NCI-H2227 (cell line): ENCODE results near the gene CRACR2A.

Experiments
- DNase-seq: peaks from one replicate; lab custom pipeline; 2025; ENCODE audit not compliant: unreplicated experiment; lab: John Stamatoyannopoulos, UW

CRACR2A gene

GRCh38 chr12:3622822-3623690 is 129.9 kb downstream of the CRACR2A start:
- DNase-seq, result no peak

- DNase-seq, result peak; percentile 69
Observed at GRCh38 chr12:3622021-3622821, 130.7 kb downstream of the CRACR2A start.

GRCh38 chr12:3620856-3621255 is 132.1 kb downstream of the CRACR2A start:
- DNase-seq, result no peak

GRCh38 chr12:3617565-3617964 is 135.3 kb downstream of the CRACR2A start:
- no peak for DNase-seq

- DNase-seq, result no peak
Observed at GRCh38 chr12:3615862-3616261, 137.0 kb downstream of the CRACR2A start.

- DNase-seq, result peak; percentile 13
Observed at GRCh38 chr12:3614806-3615466, 138.0 kb downstream of the CRACR2A start.

- no peak for DNase-seq
Observed at GRCh38 chr12:3613641-3614395, 139.1 kb downstream of the CRACR2A start.

GRCh38 chr12:3611860-3612703 is 140.8 kb downstream of the CRACR2A start:
- DNase-seq, result no peak

GRCh38 chr12:3607821-3608220 is 145.1 kb downstream of the CRACR2A start:
- DNase-seq, result no peak

GRCh38 chr12:3607039-3607720 is 145.7 kb downstream of the CRACR2A start:
- DNase-seq, result peak; percentile 70

GRCh38 chr12:3606128-3606527 is 146.8 kb downstream of the CRACR2A start:
- DNase-seq, result no peak

GRCh38 chr12:3605692-3606091 is 147.2 kb downstream of the CRACR2A start:
- no peak for DNase-seq

- peak; percentile 64 for DNase-seq
Observed at GRCh38 chr12:3604748-3605586, 147.9 kb downstream of the CRACR2A start.

GRCh38 chr12:3604286-3604685 is 148.6 kb downstream of the CRACR2A start:
- no peak for DNase-seq

- DNase-seq, result no peak
Observed at GRCh38 chr12:3603576-3603975, 149.3 kb downstream of the CRACR2A start.

- DNase-seq, result no peak
Observed at GRCh38 chr12:3602488-3602887, 150.4 kb downstream of the CRACR2A start.

- no peak for DNase-seq
Observed at GRCh38 chr12:3601461-3602150, 151.3 kb downstream of the CRACR2A start.

- DNase-seq, result no peak
Observed at GRCh38 chr12:3600951-3601350, 152.0 kb downstream of the CRACR2A start.
